ENCODE results near the gene MELTF.
"Not testable (repeated sequence)": the region's sequence is repeated elsewhere in the genome, so short reads cannot be mapped to it uniquely, and the experiment has no call there.

Gene MELTF

DNA sequence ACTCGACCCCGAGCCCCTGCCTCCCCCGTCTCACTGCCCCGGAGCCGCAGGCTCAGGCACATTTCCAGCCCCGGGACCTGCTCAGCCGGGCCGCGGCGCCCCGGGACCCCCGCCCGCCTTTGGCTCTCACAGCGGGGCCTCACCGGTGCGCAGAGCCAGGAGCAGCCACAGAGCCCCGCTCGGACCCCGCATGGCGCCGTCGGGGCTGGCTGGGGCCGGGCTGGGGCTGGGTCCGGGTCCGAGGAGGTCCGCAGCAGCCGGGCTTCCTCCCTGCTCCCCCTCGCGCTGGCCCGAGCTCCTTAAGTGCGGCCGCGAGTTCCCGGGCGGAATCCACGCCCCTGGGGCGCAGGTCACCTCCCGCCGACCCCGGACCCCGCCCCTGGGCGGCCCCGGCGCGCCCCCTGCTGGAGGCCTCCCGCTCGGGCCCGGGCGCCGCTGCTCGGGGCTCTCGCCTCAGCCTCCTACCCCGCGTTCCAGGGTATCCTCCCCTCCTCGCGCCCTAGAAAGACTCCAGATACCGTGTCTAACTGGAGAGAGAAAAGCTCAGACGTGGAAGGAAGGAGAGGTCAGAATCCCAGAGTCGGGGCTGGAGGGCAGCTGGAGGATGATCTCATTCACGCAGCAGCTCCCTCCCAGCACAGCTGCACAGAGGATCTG is at the start of gene MELTF:
Gene MELTF (minus strand): TSS at position 307 of the 657 bp plus-strand sequence. CDS start 115 bp downstream, at position 192.
- peak; percentile 77 for DNase-seq

DNA sequence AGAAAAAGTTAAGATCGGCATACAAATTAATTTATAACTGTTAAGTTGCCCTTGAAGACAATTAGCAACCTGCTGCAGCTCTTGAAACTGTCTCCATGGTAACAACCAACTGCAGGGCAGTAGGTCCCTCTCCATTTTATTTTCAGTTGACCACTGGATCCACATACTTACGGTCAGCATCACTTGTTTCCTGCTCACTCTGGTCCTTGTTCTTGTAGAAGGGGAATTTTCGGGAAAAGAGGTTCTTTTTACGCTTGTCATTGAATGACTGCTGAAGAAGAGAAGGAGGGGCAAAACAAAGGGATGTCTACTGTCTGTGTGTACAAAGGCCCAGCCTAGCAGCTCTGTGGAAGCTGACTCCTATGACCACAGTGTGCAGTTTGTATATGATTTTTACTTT is 46.8 kb upstream of the MELTF start:
- no peak for DNase-seq

DNA sequence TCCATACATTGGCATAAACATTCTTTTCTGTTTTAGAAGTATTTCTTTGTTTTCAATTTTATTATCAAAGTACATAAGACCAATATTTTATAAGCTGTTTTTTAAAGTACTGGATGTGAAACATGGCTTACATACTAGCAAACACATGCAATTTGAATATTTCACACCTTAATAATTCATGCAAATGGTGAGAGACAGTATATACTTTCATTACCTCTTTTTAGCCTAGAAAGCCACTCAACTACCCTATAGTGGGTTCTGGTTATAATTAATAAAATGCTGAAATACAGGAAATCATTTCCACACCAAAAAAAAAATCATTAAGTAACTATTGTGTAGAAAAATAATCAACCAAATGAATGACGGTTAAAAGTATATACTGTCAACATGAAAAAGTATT is 38.5 kb upstream of the MELTF start:
- no peak for DNase-seq

DNA sequence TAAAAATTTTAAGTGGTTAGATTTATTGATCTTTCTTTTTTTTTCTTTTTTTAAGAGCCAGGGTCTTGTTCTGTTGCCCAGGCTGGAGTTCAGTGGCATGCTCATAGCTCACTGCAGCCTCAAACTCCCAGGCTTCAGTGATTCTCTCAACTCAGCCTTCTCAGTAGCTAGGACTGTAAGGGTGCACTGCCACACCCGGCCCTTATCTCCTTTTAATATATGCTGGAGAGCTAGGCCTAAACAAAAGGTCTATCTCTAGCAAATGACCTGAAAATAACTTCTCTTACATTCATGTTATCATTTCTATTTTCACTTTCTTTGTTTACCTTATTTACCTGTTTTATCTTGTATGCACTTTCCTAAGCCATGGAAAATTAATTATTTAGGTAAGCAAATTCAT is 35.2 kb upstream of the MELTF start:
- no peak for DNase-seq

DNA sequence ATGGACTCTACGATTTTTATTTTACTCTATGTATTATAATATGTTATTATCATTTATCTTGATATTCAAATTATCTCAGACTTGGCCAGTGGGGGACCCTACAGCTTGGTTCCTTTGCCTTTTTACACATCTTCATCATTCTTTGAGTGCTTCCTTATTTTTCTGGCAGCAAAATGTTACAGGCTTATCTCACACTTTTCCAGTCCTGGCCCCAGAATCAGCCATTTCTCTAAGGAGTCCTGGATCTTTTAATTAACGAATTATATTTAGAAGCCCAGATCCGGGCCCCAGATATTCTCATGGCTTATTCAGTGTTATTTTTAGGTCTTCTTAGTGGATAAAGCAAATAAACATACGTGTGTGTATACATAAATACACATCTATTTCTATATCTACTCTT is 32.8 kb upstream of the MELTF start:
- DNase-seq = no peak

DNA sequence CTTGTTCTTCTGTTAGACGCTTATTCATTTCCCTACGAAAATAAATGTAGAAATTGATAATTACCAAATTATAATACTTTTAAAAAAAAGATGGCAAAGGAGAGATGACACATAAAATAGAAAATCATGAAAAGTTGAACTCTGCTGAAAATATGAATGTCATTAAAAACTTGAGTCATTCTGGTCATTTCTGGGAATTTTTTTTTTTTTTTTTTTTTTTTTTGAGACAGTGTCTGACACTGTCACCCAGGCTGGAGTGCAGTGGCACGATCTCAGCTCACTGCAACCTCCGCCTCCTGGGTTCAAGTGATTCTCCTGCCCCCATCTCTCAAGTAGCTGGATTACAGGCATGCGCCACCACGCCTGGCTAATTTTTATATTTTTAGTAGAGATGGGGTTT is 22.0 kb upstream of the MELTF start:
- not testable (repeated sequence) for DNase-seq

DNA sequence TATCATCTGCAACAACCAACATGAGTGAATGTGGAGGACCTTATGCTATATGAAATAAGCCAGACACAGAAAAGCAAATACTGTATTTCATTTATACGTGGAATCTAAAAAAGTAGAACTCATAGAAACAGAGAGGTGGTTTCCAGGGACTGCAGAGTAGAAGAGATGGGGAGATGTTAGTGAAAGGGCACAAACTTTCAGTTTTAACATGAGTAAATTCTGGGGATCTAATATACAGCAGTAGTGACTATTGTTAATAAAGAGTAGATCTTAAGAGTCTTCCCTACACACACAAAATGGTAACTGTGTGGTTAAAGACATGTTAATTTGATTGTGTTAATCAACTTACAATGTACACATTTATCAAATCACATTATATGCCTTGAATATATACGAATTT is 20.9 kb upstream of the MELTF start:
- DNase-seq = no peak

- no peak for DNase-seq
These were observed 12.9 kb upstream of the MELTF start for GRCh38 chr3:197042539-197042938.

DNA sequence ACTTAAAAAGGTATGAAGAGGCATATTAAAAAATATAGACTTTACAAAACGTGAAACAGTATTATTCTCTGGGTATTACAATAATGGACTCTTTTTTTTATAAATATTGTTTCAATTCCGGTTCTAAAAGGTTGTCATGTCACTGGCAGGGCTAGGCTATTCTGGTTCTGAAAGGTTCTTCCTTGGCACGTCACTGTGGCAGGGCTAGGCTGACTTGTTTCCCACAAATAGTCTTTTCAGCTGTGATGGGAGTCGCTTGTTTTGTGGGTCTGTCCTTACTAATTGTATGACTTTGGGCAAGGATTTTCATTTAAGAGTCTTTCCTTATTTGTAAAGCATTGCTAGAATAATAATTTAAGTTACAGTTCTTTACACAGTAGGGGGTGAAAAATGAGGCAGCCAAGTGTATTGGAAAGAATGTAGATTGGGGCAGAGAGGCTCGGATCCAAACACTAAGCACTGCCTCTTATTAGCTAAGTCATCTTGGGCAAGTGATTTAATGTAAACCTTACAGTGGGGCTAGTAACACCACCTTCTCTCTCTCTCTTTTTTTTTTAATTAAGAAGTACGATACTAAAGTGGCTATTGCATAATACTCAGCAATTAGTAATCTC is 12.4 kb upstream of the MELTF start:
- no peak for DNase-seq

- DNase-seq = no peak
These were observed 11.0 kb upstream of the MELTF start for GRCh38 chr3:197040658-197041057.

- no peak for DNase-seq
These were observed 9.3 kb upstream of the MELTF start for GRCh38 chr3:197038679-197039462.

GRCh38 chr3:197035577-197035976 is 6.0 kb upstream of the MELTF start:
- DNase-seq = no peak

- not testable (repeated sequence) for DNase-seq
These were observed 5.2 kb upstream of the MELTF start for GRCh38 chr3:197034778-197035177.

DNA sequence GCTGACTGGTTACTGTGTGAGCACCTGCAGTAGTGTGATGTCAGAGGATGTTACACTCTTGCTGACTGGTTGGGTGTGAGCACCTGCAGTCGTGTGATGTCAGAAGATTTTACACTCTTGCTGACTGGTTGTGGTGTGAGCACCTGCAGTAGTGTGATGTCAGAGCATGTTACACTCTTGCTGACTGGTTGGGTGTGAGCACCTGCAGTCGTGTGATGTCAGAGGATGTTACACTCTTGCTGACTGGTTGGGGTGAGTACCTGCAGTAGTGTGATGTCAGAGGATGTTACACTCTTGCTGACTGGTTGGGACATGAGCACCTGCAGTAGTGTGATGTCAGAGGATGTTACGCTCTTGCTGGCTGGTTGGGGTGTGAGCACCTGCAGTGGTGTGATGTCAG is 4.1 kb upstream of the MELTF start:
- not testable (repeated sequence) for DNase-seq

- DNase-seq = no peak
These were observed 2.0 kb upstream of the MELTF start for GRCh38 chr3:197031315-197032285.

DNA sequence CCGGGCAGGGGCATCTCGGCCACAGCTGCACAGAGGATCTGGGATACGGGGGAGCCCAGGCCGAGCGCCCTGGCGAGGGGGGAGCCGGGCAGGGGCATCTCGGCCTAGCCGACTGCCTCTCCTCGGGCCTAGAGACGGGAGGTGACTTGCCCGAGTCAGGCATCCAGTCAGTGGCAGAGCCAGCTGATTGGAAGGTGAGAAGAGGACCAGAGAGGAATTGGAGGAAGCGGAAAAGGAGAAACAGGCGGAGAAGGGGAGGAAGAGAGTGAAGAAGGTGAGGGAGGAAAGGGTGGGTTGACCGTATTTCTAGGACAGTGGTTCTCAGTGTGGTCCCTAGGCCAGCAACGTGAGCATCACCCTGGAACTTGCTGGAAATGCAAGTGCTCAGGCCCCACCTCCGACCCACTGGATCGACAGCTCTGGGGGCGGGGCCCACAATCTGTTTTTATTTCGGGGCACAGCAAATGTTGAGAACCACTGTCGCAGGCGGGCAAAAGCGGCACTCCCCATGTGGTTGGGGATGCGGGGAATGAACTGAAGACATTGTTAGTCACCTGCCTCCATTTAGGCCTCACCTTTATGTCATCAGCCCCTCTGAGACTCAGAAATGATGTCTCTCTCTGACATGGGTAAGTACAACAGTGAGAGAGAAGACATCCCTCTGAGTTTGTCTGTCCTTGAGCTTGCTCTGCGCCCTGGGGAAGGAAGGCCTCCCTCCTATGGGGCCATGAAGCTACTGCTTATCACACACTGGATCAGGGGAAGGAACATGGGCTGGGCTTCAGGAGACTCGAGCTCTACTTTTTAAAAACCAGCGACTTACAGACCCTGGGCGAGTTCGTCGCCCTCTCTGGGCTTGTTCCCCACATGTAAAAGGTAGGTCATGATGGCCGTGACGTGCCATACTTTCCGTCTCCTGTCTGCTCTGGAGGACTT is 1.0 kb upstream of the MELTF start:
- no peak for DNase-seq

DNA sequence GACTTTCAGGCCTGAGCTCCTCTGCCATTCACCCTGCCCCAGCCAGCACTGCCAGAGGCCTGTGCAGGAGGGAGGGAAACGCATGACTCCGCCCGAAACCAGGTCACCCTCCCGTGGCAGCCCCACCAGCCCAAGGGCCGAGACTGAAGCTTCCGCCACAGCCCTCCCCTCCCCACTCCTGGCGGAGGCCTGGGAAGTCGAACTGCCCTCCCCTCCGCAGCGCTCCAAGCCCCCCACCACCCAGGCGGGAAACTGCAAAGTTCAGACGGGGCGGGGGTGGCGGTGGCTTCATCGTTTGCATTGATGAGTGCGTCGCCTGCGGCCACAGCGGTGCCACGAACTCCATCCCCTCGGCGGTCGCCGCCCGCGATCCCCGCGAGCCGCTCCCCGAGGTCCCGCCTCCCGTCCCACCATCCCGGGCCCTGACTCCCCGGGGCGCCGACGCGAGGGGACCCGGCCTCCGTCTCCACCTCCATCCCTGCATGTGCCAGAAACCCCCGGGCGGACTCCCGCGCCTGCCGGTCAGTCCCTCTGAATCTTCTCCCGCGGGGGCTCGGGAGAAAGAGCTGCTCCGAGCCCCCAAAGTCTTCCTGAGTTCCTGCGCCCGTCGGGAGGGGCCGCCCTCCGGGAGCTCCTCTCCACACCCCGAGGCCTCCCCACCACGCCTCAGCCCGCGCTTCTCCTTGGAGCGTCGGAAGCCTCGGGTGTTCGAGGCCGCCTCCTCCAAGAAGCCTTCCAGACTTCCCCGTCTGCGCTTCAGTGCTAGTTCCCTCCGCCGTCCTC is 698 bp downstream of the MELTF start:
- DNase-seq = no peak

DNA sequence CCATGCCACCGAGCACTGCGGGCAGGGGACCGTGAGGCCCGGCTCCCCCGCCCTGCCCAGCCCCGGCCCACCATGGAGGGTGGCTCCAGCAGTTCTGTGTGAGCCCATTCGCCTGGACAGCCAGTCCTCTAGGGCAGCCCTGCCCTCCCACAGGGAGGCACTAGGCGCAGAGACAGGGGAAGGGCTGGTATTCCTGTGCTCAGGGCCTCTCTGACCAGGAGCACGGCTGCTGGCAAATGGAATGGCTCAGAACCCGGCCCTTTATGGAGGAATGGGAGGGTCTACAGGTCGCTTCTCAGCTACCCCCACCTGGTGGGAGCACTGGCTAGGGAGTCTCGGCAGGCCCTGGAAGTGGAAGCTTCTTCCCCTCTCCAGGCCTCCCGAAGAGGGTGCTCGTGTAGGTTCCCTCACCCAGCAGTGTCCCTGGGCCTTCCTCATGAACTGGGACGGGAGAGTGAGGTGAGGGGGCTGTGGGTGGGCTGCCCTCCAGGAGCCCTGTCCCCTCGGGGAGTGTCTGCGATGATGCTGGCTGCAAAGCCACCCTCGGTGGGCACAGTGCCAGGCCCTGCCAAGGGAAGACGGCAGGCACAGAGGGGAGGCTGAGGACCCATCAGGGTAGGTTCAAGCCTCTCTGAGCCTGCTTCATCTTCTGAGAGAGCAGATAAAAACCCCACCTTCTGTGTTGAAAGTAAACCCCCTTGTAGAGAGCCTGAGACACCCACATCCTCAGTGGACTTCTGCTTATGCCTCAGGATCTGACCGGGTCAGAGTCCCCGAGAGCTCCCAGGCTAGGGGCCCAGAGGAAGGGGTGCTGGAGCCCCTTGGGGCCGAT is 1.5 kb downstream of the MELTF start:
- no peak for DNase-seq

DNA sequence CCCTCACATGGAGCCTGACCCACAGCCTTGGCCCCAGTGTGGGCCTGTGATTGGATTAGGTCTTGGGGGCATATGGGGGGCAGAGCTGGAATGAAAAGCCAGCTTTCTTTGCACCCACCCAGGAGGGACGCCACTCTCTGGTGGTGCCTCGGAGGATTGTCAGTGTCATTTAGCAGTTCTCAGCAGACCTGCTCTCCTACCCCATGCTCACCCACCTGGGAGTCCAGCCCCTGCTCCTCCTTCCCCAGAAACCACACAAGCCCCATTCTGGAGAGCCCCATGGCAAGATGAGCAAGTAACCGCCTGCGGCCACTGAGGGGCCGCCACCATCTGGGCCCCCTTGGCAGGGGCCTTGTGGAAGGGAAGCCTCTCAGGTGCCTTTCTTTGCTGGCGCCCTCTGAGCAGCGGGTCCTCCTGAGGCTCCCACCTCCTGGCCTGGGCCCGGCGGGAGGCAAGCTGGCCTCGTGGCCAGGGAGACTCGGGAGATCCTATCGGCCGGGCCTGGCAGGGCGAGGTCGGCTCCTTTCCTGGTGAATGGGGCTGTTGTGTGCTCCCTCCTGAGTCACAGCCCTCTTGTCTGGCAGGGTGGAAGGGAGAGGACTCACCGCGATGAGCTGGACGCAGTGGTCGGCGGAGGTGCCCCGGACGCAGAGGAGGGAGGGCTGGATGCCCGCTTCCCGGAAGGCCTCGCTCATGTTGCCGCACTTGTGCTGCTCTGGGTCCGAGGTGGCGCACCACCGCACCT is 2.3 kb downstream of the MELTF start:
- no peak for DNase-seq
